ENCODE results near the gene ORC6.

GRCh38 chr16:46745617-46746016, 56.2 kb downstream of the ORC6 start:
- TF ChIP-seq, protein P1, sequence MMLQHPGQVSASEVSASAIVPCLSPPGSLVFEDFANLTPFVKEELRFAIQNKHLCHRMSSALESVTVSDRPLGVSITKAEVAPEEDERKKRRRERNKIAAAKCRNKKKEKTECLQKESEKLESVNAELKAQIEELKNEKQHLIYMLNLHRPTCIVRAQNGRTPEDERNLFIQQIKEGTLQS (CRISPR knock-in tag; conservative IDR thresholded peaks at IDR 0.05): no peak
- TF ChIP-seq CTCF (IDR thresholded peaks at IDR 0.05) (no peak), CREM (CRISPR knock-in tag; IDR thresholded peaks at IDR 0.05) (no peak), ETV6 (CRISPR knock-in tag; IDR thresholded peaks at IDR 0.05) (no peak), STAT6 (CRISPR knock-in tag; conservative IDR thresholded peaks at IDR 0.05; ENCODE audit: low read depth) (no peak), ZNF121 (CRISPR knock-in tag; IDR thresholded peaks at IDR 0.05) (no peak), CREB1 (CRISPR knock-in tag; IDR thresholded peaks at IDR 0.05) (no peak), GRHL2 (CRISPR knock-in tag; IDR thresholded peaks at IDR 0.05; ENCODE audit: insufficient replicate concordance, severe bottlenecking) (no peak)
- TF ChIP-seq, protein P2, sequence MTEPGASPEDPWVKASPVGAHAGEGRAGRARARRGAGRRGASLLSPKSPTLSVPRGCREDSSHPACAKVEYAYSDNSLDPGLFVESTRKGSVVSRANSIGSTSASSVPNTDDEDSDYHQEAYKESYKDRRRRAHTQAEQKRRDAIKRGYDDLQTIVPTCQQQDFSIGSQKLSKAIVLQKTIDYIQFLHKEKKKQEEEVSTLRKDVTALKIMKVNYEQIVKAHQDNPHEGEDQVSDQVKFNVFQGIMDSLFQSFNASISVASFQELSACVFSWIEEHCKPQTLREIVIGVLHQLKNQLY (CRISPR knock-in tag; IDR thresholded peaks at IDR 0.05): no peak
